Loucy (cell line): Measurements from ENCODE around the gene ZNF284.

Source experiments
- H2AFZ ChIP-seq: fragments of 200-600 bp; sonication (generic); 2 replicates; pipeline ENCODE4 v1.6.0; 2016; ENCODE audit warnings: antibody characterized with exemption, mild to moderate bottlenecking, low read length, moderate library complexity
- H3F3A ChIP-seq: fragments of 200-600 bp; 2 replicates; pipeline ENCODE4 v1.6.0; 2016; ENCODE audit warnings: antibody characterized with exemption, low read depth, mild to moderate bottlenecking
- H3K27me3 ChIP-seq: fragments of 200-600 bp; sonication (generic); 2 replicates; pipeline ENCODE4 v1.6.1; 2014; ENCODE audit warnings: low read length, mild to moderate bottlenecking; ENCODE audit not compliant: insufficient read depth, poor library complexity, severe bottlenecking
- H3K36me3 ChIP-seq: fragments of 200-600 bp; sonication (generic); 2 replicates; pipeline ENCODE4 v1.6.1; 2016; ENCODE audit warnings: low read length; ENCODE audit not compliant: insufficient read depth
- H3K4me1 ChIP-seq: fragments of 200-600 bp; sonication (generic); 2 replicates; pipeline ENCODE4 v1.5.1; 2014; ENCODE audit warnings: low read length, mild to moderate bottlenecking; ENCODE audit not compliant: insufficient read depth, poor library complexity, severe bottlenecking
- H3K4me2 ChIP-seq: fragments of 200-600 bp; sonication (generic); 2 replicates; pipeline ENCODE4 v1.6.0; 2014; ENCODE audit warnings: antibody characterized with exemption, low read length, low read depth, mild to moderate bottlenecking; ENCODE audit not compliant: poor library complexity, severe bottlenecking
- H3K4me3 ChIP-seq: fragments of 200-600 bp; sonication (generic); 2 replicates; pipeline ENCODE4 v1.5.1; 2014; ENCODE audit warnings: low read length, mild to moderate bottlenecking, mixed read lengths; ENCODE audit not compliant: poor library complexity, severe bottlenecking
- H3K79me2 ChIP-seq: fragments of 200-600 bp; sonication (generic); 2 replicates; pipeline ENCODE4 v1.6.1; 2014; ENCODE audit warnings: low read length; ENCODE audit not compliant: insufficient read depth
- H3K9ac ChIP-seq: fragments of 200-600 bp; sonication (generic); 2 replicates; pipeline ENCODE4 v1.6.0; 2014; ENCODE audit warnings: mild to moderate bottlenecking, low read depth, low read length, moderate library complexity; ENCODE audit not compliant: poor library complexity, severe bottlenecking
- H3K9me2 ChIP-seq: fragments of 200-600 bp; sonication (generic); replicated peaks from 2 replicates; pipeline ENCODE4 v1.6.1; 2016; ENCODE audit warnings: low read depth, low read length, mixed read lengths
- H3K9me3 ChIP-seq: fragments of 200-600 bp; sonication (generic); 2 replicates; pipeline ENCODE4 v1.6.1; 2014; ENCODE audit warnings: mild to moderate bottlenecking, antibody characterized with exemption, low read length, low read depth; ENCODE audit not compliant: insufficient read depth
- H4K20me1 ChIP-seq: fragments of 200-600 bp; sonication (generic); 2 replicates; pipeline ENCODE4 v1.6.0; 2014; ENCODE audit warnings: antibody characterized with exemption, low read length, mild to moderate bottlenecking; ENCODE audit not compliant: insufficient read depth, poor library complexity, severe bottlenecking
- CTCF ChIP-seq: fragments of 200-600 bp; sonication (generic); conservative IDR thresholded peaks from 2 replicates; pipeline ENCODE4 v1.5.1; 2014; ENCODE audit warnings: mild to moderate bottlenecking, antibody characterized with exemption, low read length
- EZH2phosphoT487 ChIP-seq: fragments of 200-600 bp; IDR thresholded peaks from 2 replicates; pipeline ENCODE4 v1.6.1; 2018; ENCODE audit warnings: antibody characterized with exemption, mild to moderate bottlenecking, moderate library complexity, borderline replicate concordance

ZNF284 gene

DNA sequence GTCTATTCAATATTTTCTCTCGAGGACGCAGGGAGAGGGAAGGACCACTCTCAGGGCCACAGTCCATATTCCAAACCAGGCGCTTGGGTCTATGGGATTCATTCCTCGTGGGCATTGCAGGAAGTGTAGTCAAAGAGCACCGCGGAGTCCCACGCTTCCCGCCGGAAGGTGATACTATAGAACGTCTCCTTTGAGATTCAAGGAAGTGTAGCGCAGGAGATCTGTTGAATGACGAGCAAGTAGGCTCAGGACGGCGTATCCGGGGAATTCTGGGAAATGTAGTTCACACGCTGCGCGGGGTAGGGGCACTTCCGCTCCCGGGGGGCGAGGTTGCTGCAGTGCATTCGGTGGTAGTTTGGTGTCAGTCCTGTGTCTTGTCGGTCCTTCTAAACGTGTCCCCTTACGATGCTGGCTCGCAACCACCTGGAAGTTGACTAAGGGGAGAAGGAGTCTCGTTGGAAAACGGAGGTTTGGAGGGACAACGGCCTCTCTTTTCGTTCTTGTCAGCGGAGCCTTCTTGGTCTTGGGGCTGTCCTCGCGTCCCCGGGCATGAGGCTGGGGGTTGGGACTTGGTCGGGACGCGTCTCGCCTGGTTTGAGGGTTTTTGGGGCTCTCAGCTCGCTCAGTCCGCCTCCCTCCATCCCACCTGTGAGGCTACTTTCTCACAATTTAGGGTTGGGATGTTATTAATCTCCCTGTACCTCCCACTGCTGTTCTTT is at the start of gene ZNF284:
Gene ZNF284 (plus strand): TSS at position 336 of the 719 bp plus-strand sequence. CDS start 4,231 bp downstream, outside the sequence.
- H3K4me3 ChIP-seq: peak within 1 kb of the TSS; percentile 89
- peaks cover 32% of the 10 kb centered on the region for H3K27me3 ChIP-seq
- H3K4me2 ChIP-seq: peak within 1 kb of the TSS; percentile 88
- TF ChIP-seq CTCF: no peak
- TF ChIP-seq EZH2phosphoT487: no peak
- peak within 1 kb of the TSS; percentile 100 for H2AFZ ChIP-seq
- H3K9me2 ChIP-seq: no peaks in the 10 kb centered on the region
- H3K79me2 ChIP-seq: no peaks in the 10 kb centered on the region; the same call in 1 of the 2 replicates
- peaks cover 13% of the 10 kb centered on the region for H3K4me1 ChIP-seq
- no peaks in the 10 kb centered on the region for H3F3A ChIP-seq
- H3K36me3 ChIP-seq: no peaks in the 10 kb centered on the region
- H3K9ac ChIP-seq: peak within 1 kb of the TSS; percentile 72
- H3K9me3 ChIP-seq: peaks cover 1% of the 10 kb centered on the region; the same call in 1 of the 2 replicates
- H4K20me1 ChIP-seq: no peaks in the 10 kb centered on the region

- Histone ChIP-seq H3K79me2 (peaks cover 6% of the 10 kb centered on the region; the same call in 1 of the 2 replicates), H3K4me3 (peak overlapping the region; percentile 82), H3K9ac (peak overlapping the region; percentile 76), H2AFZ (peak overlapping the region; percentile 93), H3K4me2 (peak overlapping the region; percentile 72), H3F3A (no peaks in the 10 kb centered on the region), H3K36me3 (no peaks in the 10 kb centered on the region; the same call in 1 of the 2 replicates), H3K9me3 (peaks cover 5% of the 10 kb centered on the region), H3K4me1 (peaks cover 11% of the 10 kb centered on the region), H3K9me2 (no peaks in the 10 kb centered on the region), H4K20me1 (no peaks in the 10 kb centered on the region), H3K27me3 (peaks cover 36% of the 10 kb centered on the region)
- TF ChIP-seq EZH2phosphoT487: no peak
- TF ChIP-seq CTCF: no peak
Observed at GRCh38 chr19:44024900-44025216, 47.1 kb upstream of the ZNF284 start.

DNA sequence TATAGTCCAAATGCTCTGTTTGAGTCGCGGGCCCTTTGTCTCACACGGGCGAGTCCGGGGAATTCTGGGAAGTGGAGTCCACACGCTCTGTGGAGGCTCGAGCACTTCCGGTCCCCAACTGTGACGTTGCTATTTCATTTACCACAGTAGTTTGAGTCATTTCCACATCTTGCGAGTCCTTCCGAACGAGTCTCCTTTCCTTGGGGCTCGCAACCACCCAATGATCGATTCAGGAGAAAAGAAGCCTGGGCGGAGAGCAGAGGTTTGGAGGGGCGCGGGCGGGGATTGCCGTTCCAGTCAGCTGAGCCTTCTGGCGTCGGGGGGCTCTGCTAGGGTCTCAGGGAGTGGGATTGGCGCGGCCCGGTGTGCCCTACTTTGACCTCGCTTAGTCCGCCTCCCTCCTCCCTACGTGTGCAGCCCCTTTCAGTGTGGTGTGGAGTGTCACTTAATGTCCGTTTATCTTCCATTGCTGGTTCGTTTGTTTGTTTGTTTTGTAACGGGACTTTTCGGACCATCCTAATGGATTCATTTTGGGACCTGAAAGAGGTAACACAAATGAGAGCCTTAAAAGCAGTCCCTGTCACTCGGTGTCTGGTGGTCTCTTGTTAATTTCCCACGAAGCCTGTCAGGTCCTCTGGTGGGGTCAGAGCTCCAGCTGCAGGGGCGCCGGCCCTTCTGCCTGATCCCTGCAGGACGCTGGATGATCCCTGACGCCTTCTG is 46.6 kb upstream of the ZNF284 start, which contains the start of gene ZNF222:
Gene ZNF222 (plus strand): TSS at position 163 of the 720 bp plus-strand sequence. CDS start 58 bp downstream, at position 221.
- no peaks in the 10 kb centered on the region for H3K9me2 ChIP-seq
- H3K4me1 ChIP-seq: peaks cover 11% of the 10 kb centered on the region
- no peak for TF ChIP-seq EZH2phosphoT487
- TF ChIP-seq CTCF: no peak
- peaks cover 7% of the 10 kb centered on the region for H3K9me3 ChIP-seq
- H3K4me2 ChIP-seq: peak within 1 kb of the TSS; percentile 72
- peak within 1 kb of the TSS; percentile 76 for H3K9ac ChIP-seq
- H4K20me1 ChIP-seq: no peaks in the 10 kb centered on the region
- H3K36me3 ChIP-seq: peaks cover 1% of the 10 kb centered on the region; the same call in 1 of the 2 replicates
- peaks cover 6% of the 10 kb centered on the region; the same call in 1 of the 2 replicates for H3K79me2 ChIP-seq
- H3K27me3 ChIP-seq: peaks cover 32% of the 10 kb centered on the region
- H3K4me3 ChIP-seq: peak within 1 kb of the TSS; percentile 82
- H3F3A ChIP-seq: no peaks in the 10 kb centered on the region
- peak within 1 kb of the TSS; percentile 93 for H2AFZ ChIP-seq
